GM12872 (cell line): Measurements from ENCODE around the gene PLEKHM1.

Experiments used
- TF ChIP-seq, protein P1 (sequence below): IDR thresholded peaks from 3 replicates; pipeline ENCODE4 v1.5.1; 2011; ENCODE audit warnings: low read depth, mild to moderate bottlenecking, low read length, moderate library complexity; ENCODE audit not compliant: insufficient read depth

The PLEKHM1 gene

GRCh38 chr17:45414990-45415881, 75.3 kb downstream of the PLEKHM1 start:
- TF ChIP-seq, protein P1, sequence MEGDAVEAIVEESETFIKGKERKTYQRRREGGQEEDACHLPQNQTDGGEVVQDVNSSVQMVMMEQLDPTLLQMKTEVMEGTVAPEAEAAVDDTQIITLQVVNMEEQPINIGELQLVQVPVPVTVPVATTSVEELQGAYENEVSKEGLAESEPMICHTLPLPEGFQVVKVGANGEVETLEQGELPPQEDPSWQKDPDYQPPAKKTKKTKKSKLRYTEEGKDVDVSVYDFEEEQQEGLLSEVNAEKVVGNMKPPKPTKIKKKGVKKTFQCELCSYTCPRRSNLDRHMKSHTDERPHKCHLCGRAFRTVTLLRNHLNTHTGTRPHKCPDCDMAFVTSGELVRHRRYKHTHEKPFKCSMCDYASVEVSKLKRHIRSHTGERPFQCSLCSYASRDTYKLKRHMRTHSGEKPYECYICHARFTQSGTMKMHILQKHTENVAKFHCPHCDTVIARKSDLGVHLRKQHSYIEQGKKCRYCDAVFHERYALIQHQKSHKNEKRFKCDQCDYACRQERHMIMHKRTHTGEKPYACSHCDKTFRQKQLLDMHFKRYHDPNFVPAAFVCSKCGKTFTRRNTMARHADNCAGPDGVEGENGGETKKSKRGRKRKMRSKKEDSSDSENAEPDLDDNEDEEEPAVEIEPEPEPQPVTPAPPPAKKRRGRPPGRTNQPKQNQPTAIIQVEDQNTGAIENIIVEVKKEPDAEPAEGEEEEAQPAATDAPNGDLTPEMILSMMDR, result no peak

- TF ChIP-seq, protein P1, result no peak
Observed at GRCh38 chr17:45413498-45413923, 77.0 kb downstream of the PLEKHM1 start.

GRCh38 chr17:45411348-45412105, 79.0 kb downstream of the PLEKHM1 start:
- TF ChIP-seq, protein P1, result no peak

GRCh38 chr17:45410144-45411091, 80.1 kb downstream of the PLEKHM1 start:
- TF ChIP-seq, protein P1, result no peak

DNA sequence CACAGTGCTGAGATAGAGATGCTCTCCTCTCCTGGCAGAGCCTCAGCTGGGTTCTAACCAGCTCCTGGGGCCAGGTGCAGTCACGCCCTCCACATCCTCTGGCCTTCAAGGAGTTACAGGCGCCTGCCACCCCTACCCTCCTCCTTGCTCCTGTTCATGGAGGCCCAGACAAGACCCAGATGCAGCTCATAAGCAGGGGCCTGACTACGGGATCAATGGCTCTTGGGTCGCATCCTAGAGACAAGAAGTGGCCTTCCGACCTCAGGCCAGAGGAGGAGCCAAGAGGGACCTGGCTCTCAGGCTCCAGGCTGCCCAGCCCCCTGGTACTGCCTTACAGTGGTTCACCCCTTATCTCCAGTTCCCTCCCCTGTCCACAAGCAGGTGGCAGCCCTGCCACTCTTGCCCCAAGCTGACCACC, 80.9 kb downstream of the PLEKHM1 start:
- TF ChIP-seq, protein P1, result no peak

- TF ChIP-seq, protein P1, result no peak
Observed at GRCh38 chr17:45408611-45409421, 81.7 kb downstream of the PLEKHM1 start.
